NT2/D1 (cell line): ENCODE measurements around the gene MYH15.

ENCODE experiments used
- DNase-seq: peaks from one replicate; pipeline ENCODE4 v3.0.0-alpha.2; 2011; ENCODE audit warnings: low read depth, low spot score
- H3K27me3 ChIP-seq: 2 replicates; pipeline ENCODE4 v1.6.0; 2011; ENCODE audit warnings: mild to moderate bottlenecking; ENCODE audit not compliant: insufficient read length, insufficient read depth
- H3K36me3 ChIP-seq: 2 replicates; pipeline ENCODE4 v1.6.1; 2011; ENCODE audit warnings: mild to moderate bottlenecking, low read length, mixed read lengths; ENCODE audit not compliant: insufficient read depth, insufficient read length
- H3K4me1 ChIP-seq: 2 replicates; pipeline ENCODE4 v1.5.1; 2011; ENCODE audit not compliant: insufficient read depth, insufficient read length
- H3K4me3 ChIP-seq: 2 replicates; pipeline ENCODE4 v1.5.1; 2011; ENCODE audit warnings: low read depth; ENCODE audit not compliant: insufficient read length
- H3K9ac ChIP-seq: 2 replicates; pipeline ENCODE4 v1.6.0; 2011; ENCODE audit warnings: low read depth; ENCODE audit not compliant: insufficient read length
- H3K9me3 ChIP-seq: 2 replicates; pipeline ENCODE4 v1.5.1; 2011; ENCODE audit warnings: mild to moderate bottlenecking, low read length; ENCODE audit not compliant: insufficient read depth
- SUZ12 ChIP-seq: IDR thresholded peaks from 2 replicates; pipeline ENCODE4 v1.6.1; 2011; ENCODE audit not compliant: insufficient read length, insufficient read depth; ENCODE audit errors: extremely low read depth
- YY1 ChIP-seq: IDR thresholded peaks from 2 replicates; pipeline ENCODE4 v1.6.1; 2011; ENCODE audit not compliant: insufficient read length, insufficient read depth
- ZNF274 ChIP-seq: IDR thresholded peaks from 2 replicates; pipeline ENCODE4 v1.6.1; 2011; ENCODE audit warnings: mild to moderate bottlenecking, low read depth, low read length

MYH15 gene

GRCh38 chr3:108420926-108421325, 89.5 kb downstream of the MYH15 start:
- Histone ChIP-seq H3K27me3 (no peaks in the 10 kb centered on the region), H3K4me3 (no peak overlapping the region), H3K9ac (no peak overlapping the region), H3K36me3 (no peaks in the 10 kb centered on the region), H3K9me3 (no peaks in the 10 kb centered on the region), H3K4me1 (no peaks in the 10 kb centered on the region)
- TF ChIP-seq YY1 (no peak), SUZ12 (no peak), ZNF274 (no peak)
- DNase-seq, result no peak

- Histone ChIP-seq H3K4me3 (no peak overlapping the region), H3K36me3 (no peaks in the 10 kb centered on the region), H3K9ac (no peak overlapping the region), H3K27me3 (no peaks in the 10 kb centered on the region), H3K9me3 (no peaks in the 10 kb centered on the region), H3K4me1 (no peaks in the 10 kb centered on the region)
- TF ChIP-seq ZNF274, result no peak
- TF ChIP-seq YY1, result no peak
- TF ChIP-seq SUZ12, result no peak
- no peak for DNase-seq
Measured at GRCh38 chr3:108416111-108416869, 94.1 kb downstream of the MYH15 start.

GRCh38 chr3:108415661-108416060, 94.7 kb downstream of the MYH15 start:
- no peak overlapping the region for H3K4me3 ChIP-seq
- peaks cover 1% of the 10 kb centered on the region; the same call in 1 of the 2 replicates for H3K9me3 ChIP-seq
- no peaks in the 10 kb centered on the region for H3K4me1 ChIP-seq
- H3K36me3 ChIP-seq, result no peaks in the 10 kb centered on the region
- no peak for DNase-seq
- no peak for TF ChIP-seq ZNF274
- no peak for TF ChIP-seq YY1
- no peak for TF ChIP-seq SUZ12
- no peaks in the 10 kb centered on the region for H3K27me3 ChIP-seq
- H3K9ac ChIP-seq, result no peak overlapping the region

GRCh38 chr3:108414007-108414406, 96.4 kb downstream of the MYH15 start:
- H3K4me1 ChIP-seq, result no peaks in the 10 kb centered on the region
- H3K4me3 ChIP-seq, result no peak overlapping the region
- TF ChIP-seq YY1, result no peak
- no peaks in the 10 kb centered on the region for H3K36me3 ChIP-seq
- peaks cover 5% of the 10 kb centered on the region; the same call in 1 of the 2 replicates for H3K9me3 ChIP-seq
- no peak for DNase-seq
- no peak overlapping the region for H3K9ac ChIP-seq
- H3K27me3 ChIP-seq, result no peaks in the 10 kb centered on the region

GRCh38 chr3:108412121-108412750, 98.2 kb downstream of the MYH15 start:
- H3K27me3 ChIP-seq, result no peaks in the 10 kb centered on the region
- DNase-seq, result no peak
- H3K4me1 ChIP-seq, result no peaks in the 10 kb centered on the region
- peaks cover 5% of the 10 kb centered on the region; the same call in 1 of the 2 replicates for H3K9me3 ChIP-seq
- no peaks in the 10 kb centered on the region for H3K36me3 ChIP-seq
- no peak overlapping the region for H3K4me3 ChIP-seq
- no peak overlapping the region for H3K9ac ChIP-seq
- no peak for TF ChIP-seq ZNF274
- TF ChIP-seq YY1, result no peak
- TF ChIP-seq SUZ12, result no peak

- Histone ChIP-seq H3K9me3 (peaks cover 5% of the 10 kb centered on the region; the same call in 1 of the 2 replicates), H3K4me3 (no peak overlapping the region)
- TF ChIP-seq ZNF274 (no peak), SUZ12 (no peak), YY1 (no peak)
Measured at GRCh38 chr3:108410531-108410984, 99.8 kb downstream of the MYH15 start.

GRCh38 chr3:108409800-108410178, 100.6 kb downstream of the MYH15 start:
- TF ChIP-seq ZNF274, result no peak
- H3K27me3 ChIP-seq, result no peaks in the 10 kb centered on the region
- no peak for DNase-seq
- H3K36me3 ChIP-seq, result no peaks in the 10 kb centered on the region
- no peaks in the 10 kb centered on the region for H3K4me1 ChIP-seq
- H3K9ac ChIP-seq, result no peak overlapping the region
- H3K4me3 ChIP-seq, result no peak overlapping the region
- H3K9me3 ChIP-seq, result peaks cover 5% of the 10 kb centered on the region; the same call in 1 of the 2 replicates

More at GRCh38 chr3:108410531-108410984, 99.8 kb downstream of the MYH15 start:
- H3K27me3 ChIP-seq, result no peaks in the 10 kb centered on the region
- no peaks in the 10 kb centered on the region for H3K4me1 ChIP-seq
- H3K9ac ChIP-seq, result no peak overlapping the region
- no peaks in the 10 kb centered on the region for H3K36me3 ChIP-seq
- DNase-seq, result no peak
